HCT116 (cell line): Measurements from ENCODE around the gene MSMB. TPM values are rescaled to one million over a fixed set of nuclear protein-coding genes. Genes with fewer than 3 reads are reported as not detected.
"Not testable (repeated sequence)": the region's sequence is repeated elsewhere in the genome, so short reads cannot be mapped to it uniquely, and the experiment has no call there.

Source experiments
- ATAC-seq: fragments of 200-7000 bp; cut with Tn5 transposase; 2 replicates; pipeline ENCODE4 v1.9.1; 2020; ENCODE audit warnings: mild to moderate bottlenecking, moderate library complexity
- BruUV-seq: library from RNA; stranded (reverse); fragments of 400-500 nt; replicated peaks from 2 replicates; lab custom pipeline; 2021; lab: Mats Ljungman, UMichigan
- CTCF ChIA-PET: fragments of 300-600 bp; sonication (Branson Sonifier 250); formaldehyde crosslinking; loops from one replicate; lab custom pipeline; 2021; ENCODE audit warnings: antibody characterized with exemption; lab: Charles Lee
- POLR2A ChIA-PET: fragments of 300-600, 350-600 bp; sonication (Branson Sonifier 250); formaldehyde crosslinking; loops from one replicate; lab custom pipeline; 2021; ENCODE audit warnings: antibody characterized with exemption; lab: Charles Lee
- RAD21 ChIA-PET, 2 experiments: fragments of 300-600 bp; sonication (Branson Sonifier 250); formaldehyde crosslinking; loops; one replicate each; lab custom pipeline; 2023; ENCODE audit warnings: low total read pairs in 2 of 2; ENCODE audit not compliant: uncharacterized antibody in 2 of 2, unreplicated experiment in 2 of 2, low non-redundant PET in 1 of 2; lab: Charles Lee
- DNase-seq: peaks from one replicate; pipeline ENCODE4 v3.0.0-alpha.2; 2010; ENCODE audit warnings: low read depth, low spot score
- H2AFZ ChIP-seq: fragments of 200-600 bp; shearing (Covaris generic), sonication (generic); 2 replicates; pipeline ENCODE4 v1.6.1; 2017; ENCODE audit warnings: low read depth, mixed run types, mixed read lengths, antibody characterized with exemption, low read length; ENCODE audit not compliant: poor library complexity, severe bottlenecking
- H3K27ac ChIP-seq: 2 replicates; pipeline ENCODE4 v1.5.1; 2012; ENCODE audit warnings: low read depth, low read length
- H3K27me3 ChIP-seq: fragments of 200-600 bp; sonication (generic); 2 replicates; pipeline ENCODE4 v1.6.1; 2016; ENCODE audit warnings: mixed run types, low read length, mixed read lengths; ENCODE audit not compliant: insufficient read depth
- H3K36me3 ChIP-seq, 2 experiments: fragments of 200-500 bp in 1 of 2; fragments of 200-600 bp in 1 of 2; sonication (Bioruptor generic) in 1 of 2; sonication (generic) in 1 of 2; 2 replicates each; pipeline versions ENCODE4 v1.5.1 to v1.6.1; 2014 to 2016; ENCODE audit warnings: low read length in 2 of 2, inconsistent platforms in 1 of 2, mixed read lengths in 1 of 2, mixed run types in 1 of 2; ENCODE audit not compliant: insufficient read depth in 2 of 2, control insufficient read depth in 1 of 2
- H3K4me1 ChIP-seq, 2 experiments: fragments of 200-600 bp in 1 of 2; sonication (generic) in 1 of 2; 2 replicates each; pipeline versions ENCODE4 v1.5.1 to v1.6.1; 2012 to 2017; ENCODE audit warnings: low read length in 2 of 2, inconsistent platforms in 1 of 2, mild to moderate bottlenecking in 1 of 2, mixed read lengths in 1 of 2, mixed run types in 1 of 2, moderate library complexity in 1 of 2; ENCODE audit not compliant: insufficient read depth in 2 of 2, control insufficient read depth in 1 of 2
- H3K4me2 ChIP-seq: fragments of 200-600 bp; sonication (generic); 2 replicates; pipeline ENCODE4 v1.6.1; 2017; ENCODE audit warnings: mixed run types, low read length, mixed read lengths
- H3K4me3 ChIP-seq, 2 experiments: fragments of 200-600 bp in 1 of 2; sonication (generic) in 1 of 2; replicated peaks in 1 of 2; 2 replicates each; pipeline ENCODE4 v1.5.1; 2011 to 2016; ENCODE audit warnings: low read length in 2 of 2, control low read depth in 1 of 2, low read depth in 1 of 2, mild to moderate bottlenecking in 1 of 2, mixed read lengths in 1 of 2, mixed run types in 1 of 2
- H3K79me2 ChIP-seq: fragments of 200-600 bp; sonication (generic); 2 replicates; pipeline ENCODE4 v1.6.1; 2017; ENCODE audit warnings: mild to moderate bottlenecking, mixed run types, low read length, moderate library complexity, mixed read lengths; ENCODE audit not compliant: insufficient read depth
- H3K9ac ChIP-seq: fragments of 200-600 bp; sonication (generic); 2 replicates; pipeline ENCODE4 v1.6.1; 2016; ENCODE audit warnings: low read length, mixed read lengths
- H3K9me2 ChIP-seq: fragments of 200-600 bp; sonication (generic), shearing (Covaris generic); 2 replicates; pipeline ENCODE4 v1.6.1; 2017; ENCODE audit warnings: mixed run types, mild to moderate bottlenecking, moderate library complexity; ENCODE audit not compliant: insufficient read depth
- H3K9me3 ChIP-seq, 2 experiments: fragments of 200-500 bp in 1 of 2; fragments of 200-600 bp in 1 of 2; sonication (Bioruptor generic) in 1 of 2; sonication (generic) in 1 of 2; 2 replicates each; pipeline ENCODE4 v1.6.1; 2014 to 2017; ENCODE audit warnings: low read length in 2 of 2, mixed read lengths in 2 of 2, inconsistent platforms in 1 of 2, low read depth in 1 of 2, mild to moderate bottlenecking in 1 of 2, mixed run types in 1 of 2, moderate library complexity in 1 of 2; ENCODE audit not compliant: control insufficient read depth in 1 of 2, insufficient read depth in 1 of 2
- H4K20me1 ChIP-seq: fragments of 200-600 bp; sonication (generic), shearing (Covaris generic); 2 replicates; pipeline ENCODE4 v1.6.1; 2017; ENCODE audit warnings: mixed run types, mild to moderate bottlenecking, moderate library complexity; ENCODE audit not compliant: insufficient read depth
- CEBPB ChIP-seq: IDR thresholded peaks from 2 replicates; pipeline ENCODE4 v1.6.1; 2012; ENCODE audit warnings: low read depth
- EGR1 ChIP-seq: IDR thresholded peaks from 2 replicates; pipeline ENCODE4 v1.6.1; 2012; ENCODE audit warnings: low read depth
- ELF1 ChIP-seq: IDR thresholded peaks from 2 replicates; pipeline ENCODE4 v1.6.1; 2012; ENCODE audit warnings: low read depth, borderline replicate concordance
- EZH2 ChIP-seq: fragments of 200-600 bp; sonication (generic); IDR thresholded peaks from 2 replicates; pipeline ENCODE4 v1.6.1; 2017; ENCODE audit warnings: antibody characterized with exemption, mixed run types
- EZH2phosphoT487 ChIP-seq: fragments of 200-600 bp; IDR thresholded peaks from 2 replicates; pipeline ENCODE4 v1.6.1; 2018; ENCODE audit warnings: antibody characterized with exemption, borderline replicate concordance
- POLR2A ChIP-seq: IDR thresholded peaks from 2 replicates; pipeline ENCODE4 v1.7.0; 2011; ENCODE audit warnings: borderline replicate concordance; ENCODE audit not compliant: insufficient read depth, insufficient read length; ENCODE audit errors: extremely low read depth
- POLR2AphosphoS5 ChIP-seq: IDR thresholded peaks from 2 replicates; pipeline ENCODE4 v1.6.1; 2011; ENCODE audit warnings: mild to moderate bottlenecking, low read depth, low read length, moderate library complexity
- RAD21 ChIP-seq: IDR thresholded peaks from 2 replicates; pipeline ENCODE4 v1.6.1; 2012; ENCODE audit warnings: low read depth, mild to moderate bottlenecking
- YY1 ChIP-seq: IDR thresholded peaks from 2 replicates; pipeline ENCODE4 v1.6.1; 2011; ENCODE audit warnings: low read length, low read depth, moderate library complexity, mild to moderate bottlenecking; ENCODE audit not compliant: insufficient replicate concordance; ENCODE audit errors: extremely low read depth
- intact Hi-C: fragments of 100-400 bp; cut with micrococcal nuclease; formaldehyde crosslinking; loops from 2 replicates; pipeline ENCODE4 v1.10.0; 2022
- total RNA-seq: library from RNA; stranded (reverse); gene quantifications from one replicate; pipeline ENCODE4 v1.2.1, GENCODE V29; 2021; ENCODE audit not compliant: unreplicated experiment
- TF ChIP-seq, protein P1 (sequence below): IDR thresholded peaks from 2 replicates; pipeline ENCODE4 v1.6.1; 2012

Gene MSMB
- total RNA-seq, 1 experiment from 2014 or later, result not detected

DNA sequence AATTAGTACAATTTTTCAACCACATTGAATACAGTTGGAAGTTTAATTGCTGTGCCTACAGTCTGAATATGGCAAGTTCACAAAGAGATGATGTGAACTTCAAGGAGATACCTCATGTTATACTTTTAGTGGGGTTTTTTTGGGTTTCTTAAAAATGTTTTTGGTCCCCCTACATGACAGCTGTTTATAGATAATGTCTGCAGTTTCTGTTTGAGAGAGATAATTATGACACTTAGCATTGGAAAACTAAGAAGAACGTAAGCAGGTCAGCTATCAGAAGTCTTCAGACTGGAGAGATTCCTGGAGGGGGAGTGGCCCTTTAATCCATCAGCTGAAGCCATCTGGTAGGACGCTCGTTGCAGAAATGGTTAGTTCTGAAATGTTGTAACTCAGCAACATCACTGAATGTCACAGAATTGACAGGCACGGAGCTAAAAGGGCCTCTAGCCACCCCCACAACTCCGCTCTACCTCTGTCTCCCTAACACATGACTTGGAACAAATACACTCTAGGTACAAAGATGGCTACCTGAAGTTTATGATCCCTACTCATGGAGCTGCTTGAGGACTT is 44.8 kb downstream of the MSMB start:
- CTCF ChIA-PET, result no interaction called here
- H4K20me1 ChIP-seq, result peaks cover 8% of the 10 kb centered on the region; the same call in 1 of the 2 replicates
- H3K9me3 ChIP-seq, result no peaks in the 10 kb centered on the region
- no peak overlapping the region for H3K4me2 ChIP-seq
- no peaks in the 10 kb centered on the region for H3K27me3 ChIP-seq
- H3K4me1 ChIP-seq, result no peaks in the 10 kb centered on the region
- BruUV-seq, result no TSS peak
- no peak for DNase-seq
- H3K9me2 ChIP-seq, result no peaks in the 10 kb centered on the region
- H3K27ac ChIP-seq, result no peak overlapping the region
- ATAC-seq, result no peak
- RAD21 ChIA-PET, result no interaction called here
- intact Hi-C loops, result no loop called here
- H3K9ac ChIP-seq, result no peak overlapping the region
- H3K36me3 ChIP-seq, result peaks cover 33 to 76% of the 10 kb centered on the region in 2 experiments
- H3K4me3 ChIP-seq, result no peak overlapping the region
- POLR2A ChIA-PET, result interaction anchor here (1.3 kb wide), 1 partner anchor 21 kb away, joined by 5 read pairs; no protein-coding TSS in a partner anchor
- no peak overlapping the region for H2AFZ ChIP-seq
- H3K79me2 ChIP-seq, result peaks cover 54% of the 10 kb centered on the region
- no peak for TF ChIP-seq ELF1
- no peak for TF ChIP-seq RAD21
- TF ChIP-seq, protein P1, sequence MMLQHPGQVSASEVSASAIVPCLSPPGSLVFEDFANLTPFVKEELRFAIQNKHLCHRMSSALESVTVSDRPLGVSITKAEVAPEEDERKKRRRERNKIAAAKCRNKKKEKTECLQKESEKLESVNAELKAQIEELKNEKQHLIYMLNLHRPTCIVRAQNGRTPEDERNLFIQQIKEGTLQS, result no peak
- no peak for TF ChIP-seq YY1
- TF ChIP-seq, all 23 proteins: peak for 0

DNA sequence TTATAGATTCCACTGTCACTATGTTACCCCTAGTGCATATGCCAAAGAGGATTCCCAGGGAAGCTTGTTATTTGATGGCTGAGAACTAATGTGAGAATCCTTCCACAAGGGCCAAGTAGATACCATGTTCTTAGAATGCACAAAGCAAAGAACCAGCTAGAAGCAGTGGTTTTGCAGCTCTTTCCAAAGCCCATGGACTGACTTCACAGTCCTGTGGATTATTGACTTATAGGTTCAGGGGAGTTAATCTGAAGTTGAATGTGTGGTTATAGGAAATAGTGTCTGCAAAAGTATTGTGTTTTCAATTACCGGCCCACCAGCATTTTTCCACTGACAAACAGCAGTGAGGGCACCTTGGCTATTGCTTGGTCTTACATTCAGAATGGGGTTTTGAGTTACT is 45.5 kb downstream of the MSMB start:
- ChIA-PET POLR2A (no interaction called here), RAD21 (no interaction called here), CTCF (no interaction called here)
- H3K9me3 ChIP-seq, result no peaks in the 10 kb centered on the region
- no peak overlapping the region for H3K4me2 ChIP-seq
- no peak overlapping the region for H3K9ac ChIP-seq
- no peak overlapping the region for H3K4me3 ChIP-seq
- H3K27me3 ChIP-seq, result no peaks in the 10 kb centered on the region
- ATAC-seq (no peak), DNase-seq (no peak)
- peaks cover 29 to 70% of the 10 kb centered on the region in 2 experiments for H3K36me3 ChIP-seq
- H3K4me1 ChIP-seq, result no peaks in the 10 kb centered on the region
- BruUV-seq, result no TSS peak
- H2AFZ ChIP-seq, result no peak overlapping the region
- no peaks in the 10 kb centered on the region for H3K9me2 ChIP-seq
- intact Hi-C loops, result no loop called here
- no peak overlapping the region for H3K27ac ChIP-seq
- TF ChIP-seq, protein P1, result no peak
- TF ChIP-seq POLR2AphosphoS5 (no peak), CEBPB (no peak), EZH2 (no peak), POLR2A (no peak), EGR1 (no peak), EZH2phosphoT487 (no peak)
- H3K79me2 ChIP-seq, result peaks cover 54% of the 10 kb centered on the region
- H4K20me1 ChIP-seq, result peaks cover 8% of the 10 kb centered on the region; the same call in 1 of the 2 replicates

DNA sequence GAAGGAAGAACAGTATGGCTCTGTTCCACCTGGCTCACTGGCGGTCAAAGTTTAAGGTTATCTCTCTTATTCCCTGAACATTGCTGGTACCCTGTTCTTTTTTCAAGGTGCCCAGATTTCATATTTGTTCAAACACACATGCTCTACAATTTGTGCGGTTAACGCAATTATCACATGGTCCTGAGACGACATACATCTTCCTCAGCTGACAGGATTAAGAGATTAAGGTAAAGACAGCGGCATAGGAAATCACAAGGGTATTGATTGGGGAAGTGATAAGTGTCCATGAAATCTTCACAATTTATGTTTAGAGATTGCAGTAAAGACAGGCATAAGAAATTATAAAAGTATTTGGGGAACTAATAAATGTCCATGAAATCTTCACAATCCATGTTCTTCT is 46.1 kb downstream of the MSMB start:
- H2AFZ ChIP-seq, H3K9me3 ChIP-seq, DNase-seq, H3K9me2 ChIP-seq, H3K9ac ChIP-seq, H4K20me1 ChIP-seq, H3K4me2 ChIP-seq, intact Hi-C loops, BruUV-seq, ATAC-seq, H3K4me1 ChIP-seq, H3K4me3 ChIP-seq, RAD21 ChIA-PET, CTCF ChIA-PET, POLR2A ChIA-PET, H3K27ac ChIP-seq, H3K27me3 ChIP-seq: not testable (repeated sequence)
- H3K79me2 ChIP-seq, result peaks cover 54% of the 10 kb centered on the region
- peaks cover 24 to 64% of the 10 kb centered on the region in 2 experiments for H3K36me3 ChIP-seq
